PC-9 (cell line): ENCODE data around the gene FAM124B. TPM values are rescaled to one million over a fixed set of nuclear protein-coding genes. Genes with fewer than 3 reads are reported as not detected.

Source experiments
- BruUV-seq: library from RNA; stranded (reverse); fragments of 400-500 nt; replicated peaks from 2 replicates; lab custom pipeline; 2021; lab: Mats Ljungman, UMichigan
- CTCF ChIA-PET: fragments of 300-600 bp; sonication (Branson Sonifier 250); formaldehyde crosslinking; loops from one replicate; lab custom pipeline; 2022; ENCODE audit warnings: antibody characterized with exemption; lab: Charles Lee
- POLR2A ChIA-PET: fragments of 300-600 bp; sonication (Branson Sonifier 250); formaldehyde crosslinking; loops from one replicate; lab custom pipeline; 2022; ENCODE audit warnings: antibody characterized with exemption; ENCODE audit not compliant: unreplicated experiment; lab: Charles Lee
- DNase-seq, 2 experiments: peaks; one replicate each; pipeline versions ENCODE4 v3.0.0 to v3.0.0-alpha.2; 2015 to 2022; ENCODE audit warnings: mixed read lengths in 1 of 2
- H2AFZ ChIP-seq: fragments of 200-600 bp; sonication (generic); 2 replicates; pipeline ENCODE4 v1.8.1; 2017; ENCODE audit warnings: antibody characterized with exemption
- H3F3A ChIP-seq: fragments of 200-600 bp; sonication (generic); 2 replicates; pipeline ENCODE4 v1.8.1; 2017; ENCODE audit warnings: antibody characterized with exemption, mild to moderate bottlenecking, low read depth; ENCODE audit not compliant: insufficient read depth
- H3K27ac ChIP-seq: fragments of 200-600 bp; sonication (generic); 2 replicates; pipeline ENCODE4 v1.6.1; 2016; ENCODE audit warnings: mixed run types
- H3K27me3 ChIP-seq: fragments of 200-600 bp; sonication (generic); 2 replicates; pipeline ENCODE4 v1.6.1; 2016; ENCODE audit warnings: low read depth, mixed run types; ENCODE audit not compliant: insufficient read depth
- H3K36me3 ChIP-seq: fragments of 200-600 bp; sonication (generic); 2 replicates; pipeline ENCODE4 v1.6.1; 2016; ENCODE audit warnings: low read depth, mixed run types
- H3K4me1 ChIP-seq: fragments of 200-600 bp; sonication (generic); replicated peaks from 2 replicates; pipeline ENCODE4 v1.6.1; 2016; ENCODE audit warnings: mixed run types; ENCODE audit not compliant: insufficient read depth
- H3K4me2 ChIP-seq: fragments of 200-600 bp; sonication (generic); 2 replicates; pipeline ENCODE4 v1.6.1; 2017; ENCODE audit warnings: mixed run types
- H3K4me3 ChIP-seq: fragments of 200-600 bp; sonication (generic); 2 replicates; pipeline ENCODE4 v1.6.1; 2016; ENCODE audit warnings: mixed run types
- H3K79me2 ChIP-seq: fragments of 200-600 bp; sonication (generic); 2 replicates; pipeline ENCODE4 v1.6.1; 2017; ENCODE audit warnings: low read depth, mixed run types
- H3K9me2 ChIP-seq: fragments of 200-600 bp; sonication (generic); 2 replicates; pipeline ENCODE4 v1.8.1; 2017; ENCODE audit warnings: mild to moderate bottlenecking; ENCODE audit not compliant: insufficient read depth
- H3K9me3 ChIP-seq: fragments of 200-600 bp; sonication (generic); 2 replicates; pipeline ENCODE4 v1.8.1; 2016; ENCODE audit warnings: low read depth; ENCODE audit not compliant: insufficient read depth
- H4K20me1 ChIP-seq: fragments of 200-600 bp; sonication (generic); 2 replicates; pipeline ENCODE4 v1.8.1; 2017; ENCODE audit not compliant: insufficient read depth
- CTCF ChIP-seq: fragments of 200-600 bp; sonication (generic); conservative IDR thresholded peaks from 2 replicates; pipeline ENCODE4 v1.6.1; 2017; ENCODE audit warnings: mixed run types, antibody characterized with exemption, mild to moderate bottlenecking, moderate library complexity
- EZH2 ChIP-seq: fragments of 200-600 bp; sonication (generic); IDR thresholded peaks from 2 replicates; pipeline ENCODE4 v1.8.0; 2017; ENCODE audit warnings: antibody characterized with exemption, low read depth
- intact Hi-C: fragments of 100-400 bp; cut with micrococcal nuclease; formaldehyde crosslinking; loops from one replicate; pipeline ENCODE4 v1.10.0; 2022; ENCODE audit not compliant: unreplicated experiment
- total RNA-seq: library from RNA; stranded (reverse); gene quantifications from 2 replicates; pipeline ENCODE4 v1.2.3, GENCODE V29; 2021

Gene FAM124B
- total RNA-seq, 1 experiment from 2014 or later = 0.17 TPM

GRCh38 chr2:224359569-224359968, 42.3 kb downstream of the FAM124B start:
- POLR2A ChIA-PET = no interaction called here
- intact Hi-C loops = loop anchor here (10.0 kb wide), 1 partner anchor 1385 kb away; no protein-coding TSS in a partner anchor
- DNase-seq = no peak

GRCh38 chr2:224357098-224357901, 44.6 kb downstream of the FAM124B start:
- H3F3A ChIP-seq = peaks cover 11% of the 10 kb centered on the region
- no peaks in the 10 kb centered on the region for H3K36me3 ChIP-seq
- no peaks in the 10 kb centered on the region for H3K79me2 ChIP-seq
- POLR2A ChIA-PET = no interaction called here
- no TSS peak for BruUV-seq
- DNase-seq = peak; percentile 72 to 77
- no peak overlapping the region for H2AFZ ChIP-seq
- H3K4me3 ChIP-seq = no peak overlapping the region
- no peak overlapping the region for H3K27ac ChIP-seq
- intact Hi-C loops = loop anchor here (1.0 to 10.0 kb wide), 10 partner anchors 92 to 1382 kb away; partner anchors contain the start of gene SERPINE2
- H3K9me3 ChIP-seq = no peaks in the 10 kb centered on the region
- TF ChIP-seq CTCF (peak; percentile 100), EZH2 (no peak)
- CTCF ChIA-PET = interaction anchor here (0.5 kb wide), 1 partner anchor 419 kb away, joined by 3 read pairs; no protein-coding TSS in a partner anchor
- H4K20me1 ChIP-seq = no peaks in the 10 kb centered on the region
- no peaks in the 10 kb centered on the region for H3K27me3 ChIP-seq
- H3K4me1 ChIP-seq = peaks cover 16% of the 10 kb centered on the region
- no peak overlapping the region for H3K4me2 ChIP-seq
- no peaks in the 10 kb centered on the region for H3K9me2 ChIP-seq

More at GRCh38 chr2:224359569-224359968, 42.3 kb downstream of the FAM124B start:
- H3K9me2 ChIP-seq = no peaks in the 10 kb centered on the region
- no peaks in the 10 kb centered on the region for H3K27me3 ChIP-seq
- no peak overlapping the region for H2AFZ ChIP-seq
- H3K4me2 ChIP-seq = no peak overlapping the region
- H3K79me2 ChIP-seq = no peaks in the 10 kb centered on the region
- peaks cover 16% of the 10 kb centered on the region for H3K4me1 ChIP-seq
- CTCF ChIA-PET = interaction anchor here (0.6 to 1.7 kb wide), 6 partner anchors 75 to 1141 kb away, joined by 3 to 5 read pairs (median 4); no protein-coding TSS in a partner anchor
- TF ChIP-seq CTCF (peak; percentile 54), EZH2 (no peak)
- no TSS peak for BruUV-seq
- no peaks in the 10 kb centered on the region for H3K36me3 ChIP-seq
- H3K27ac ChIP-seq = no peak overlapping the region
- peaks cover 11% of the 10 kb centered on the region for H3F3A ChIP-seq
- no peak overlapping the region for H3K4me3 ChIP-seq
- H3K9me3 ChIP-seq = peaks cover 4% of the 10 kb centered on the region; the same call in 1 of the 2 replicates
- no peaks in the 10 kb centered on the region for H4K20me1 ChIP-seq

GRCh38 chr2:224354632-224355211, 47.2 kb downstream of the FAM124B start:
- no peaks in the 10 kb centered on the region for H3K9me3 ChIP-seq
- DNase-seq = no peak
- H3K27me3 ChIP-seq = no peaks in the 10 kb centered on the region
- no peak overlapping the region for H3K4me2 ChIP-seq
- no TSS peak for BruUV-seq
- CTCF ChIA-PET = interaction anchor here (0.7 to 1.2 kb wide), 3 partner anchors 11 to 312 kb away, joined by 3 to 4 read pairs (median 4); no protein-coding TSS in a partner anchor
- no peak overlapping the region for H3K4me3 ChIP-seq
- no peaks in the 10 kb centered on the region for H3K79me2 ChIP-seq
- no peaks in the 10 kb centered on the region for H3K9me2 ChIP-seq
- no peaks in the 10 kb centered on the region for H4K20me1 ChIP-seq
- TF ChIP-seq EZH2 = no peak
- no peak for TF ChIP-seq CTCF
- H3K36me3 ChIP-seq = no peaks in the 10 kb centered on the region
- H3F3A ChIP-seq = no peaks in the 10 kb centered on the region
- H3K4me1 ChIP-seq = no peaks in the 10 kb centered on the region
- POLR2A ChIA-PET = no interaction called here
- no peak overlapping the region for H2AFZ ChIP-seq
- no peak overlapping the region for H3K27ac ChIP-seq
- intact Hi-C loops = loop anchor here (10.0 kb wide), 1 partner anchor 1380 kb away; no protein-coding TSS in a partner anchor
